Cardiac fibroblast (primary cell): Measurements from ENCODE around the gene MMS22L.

Experiments
- DNase-seq, 2 donors: peaks; one replicate each; pipeline versions ENCODE4 v3.0.0 to v3.0.0-alpha.2; 2010; ENCODE audit warnings: low read depth in 2 of 2
- H3K4me3 ChIP-seq, 2 donors: replicated peaks in 1 of 2; 1 replicate in 1 of 2; 2 replicates in 1 of 2; pipeline ENCODE4 v1.5.1; 2011; ENCODE audit warnings: low read depth in 2 of 2, low read length in 2 of 2, mild to moderate bottlenecking in 2 of 2, moderate library complexity in 1 of 2
- CTCF ChIP-seq: IDR thresholded peaks from one replicate; pipeline ENCODE4 v1.5.1; 2011; ENCODE audit warnings: low read depth, mild to moderate bottlenecking, low read length, inconsistent platforms

MMS22L gene

GRCh38 chr6:97240222-97240621 lies 42.8 kb downstream of the MMS22L start:
- peak; percentile 29 to 68 for DNase-seq
- no peak overlapping the region for H3K4me3 ChIP-seq
- no peak for TF ChIP-seq CTCF

- no peak for DNase-seq
- H3K4me3 ChIP-seq, result no peak overlapping the region
- TF ChIP-seq CTCF, result no peak
These were observed 51.1 kb downstream of the MMS22L start for GRCh38 chr6:97231911-97232310.

GRCh38 chr6:97222903-97223302 lies 60.1 kb downstream of the MMS22L start:
- TF ChIP-seq CTCF, result no peak
- peak in 1 of 2 donors; percentile 33 for DNase-seq
- no peak overlapping the region for H3K4me3 ChIP-seq

GRCh38 chr6:97218912-97219311 lies 64.1 kb downstream of the MMS22L start:
- no peak for DNase-seq
- no peak overlapping the region for H3K4me3 ChIP-seq
- TF ChIP-seq CTCF, result no peak

- peak; percentile 70 for TF ChIP-seq CTCF
- DNase-seq, result peak; percentile 76 to 78
- no peak overlapping the region for H3K4me3 ChIP-seq
These were observed 67.8 kb downstream of the MMS22L start for GRCh38 chr6:97215157-97215769.

- no peak for TF ChIP-seq CTCF
- no peak for DNase-seq
- no peak overlapping the region for H3K4me3 ChIP-seq
These were observed 68.3 kb downstream of the MMS22L start for GRCh38 chr6:97214671-97215070.

- no peak for TF ChIP-seq CTCF
- no peak for DNase-seq
- no peak overlapping the region for H3K4me3 ChIP-seq
These were observed 75.6 kb downstream of the MMS22L start for GRCh38 chr6:97207383-97207782.
